H9 (cell line): ENCODE results near the gene DLG2. TPM values are rescaled to one million over a fixed set of nuclear protein-coding genes. Genes with fewer than 3 reads are reported as not detected.

Experiments used
- DNase-seq: peaks from one replicate; pipeline ENCODE4 v3.0.0-alpha.2; 2017
- H2AFZ ChIP-seq: one replicate; pipeline ENCODE4 v1.6.1; 2013; ENCODE audit warnings: mild to moderate bottlenecking, low read length, control low read depth, moderate library complexity
- H2AK5ac ChIP-seq: 2 replicates; pipeline ENCODE4 v1.6.1; 2013; ENCODE audit warnings: low read length, control low read depth, mixed read lengths; ENCODE audit not compliant: insufficient read length
- H2BK120ac ChIP-seq: one replicate; pipeline ENCODE4 v1.6.1; 2013; ENCODE audit warnings: low read depth, mild to moderate bottlenecking, low read length, control low read depth, inconsistent platforms; ENCODE audit not compliant: poor library complexity, severe bottlenecking
- H2BK12ac ChIP-seq: 2 replicates; pipeline ENCODE4 v1.6.1; 2013; ENCODE audit warnings: low read length, control low read depth, mixed read lengths, low read depth; ENCODE audit not compliant: insufficient read length
- H2BK15ac ChIP-seq: 2 replicates; pipeline ENCODE4 v1.6.1; 2013; ENCODE audit warnings: low read depth, low read length, control low read depth
- H2BK20ac ChIP-seq: one replicate; pipeline ENCODE4 v1.6.1; 2013; ENCODE audit warnings: low read depth, mild to moderate bottlenecking, low read length, control low read depth, inconsistent platforms; ENCODE audit not compliant: poor library complexity, severe bottlenecking
- H2BK5ac ChIP-seq: 2 replicates; pipeline ENCODE4 v1.6.1; 2013; ENCODE audit warnings: low read length, control low read depth, mixed read lengths; ENCODE audit not compliant: insufficient read length
- H3K14ac ChIP-seq: 2 replicates; pipeline ENCODE4 v1.6.1; 2013; ENCODE audit warnings: low read length, control low read depth; ENCODE audit not compliant: insufficient read depth
- H3K18ac ChIP-seq: 2 replicates; pipeline ENCODE4 v1.6.1; 2013; ENCODE audit warnings: low read depth, mild to moderate bottlenecking, mixed read lengths, low read length, control low read depth; ENCODE audit not compliant: insufficient read length
- H3K23ac ChIP-seq: 2 replicates; pipeline ENCODE4 v1.6.1; 2013; ENCODE audit warnings: low read length, control low read depth, mixed read lengths, low read depth; ENCODE audit not compliant: insufficient read length
- H3K23me2 ChIP-seq: 2 replicates; pipeline ENCODE4 v1.6.1; 2013; ENCODE audit warnings: low read depth, mild to moderate bottlenecking, mixed read lengths, low read length, control low read depth; ENCODE audit not compliant: insufficient read length, poor library complexity, severe bottlenecking
- H3K27ac ChIP-seq: 2 replicates; pipeline ENCODE4 v1.5.1; 2013; ENCODE audit warnings: low read length, control low read depth, mixed read lengths, low read depth; ENCODE audit not compliant: insufficient read length
- H3K27me3 ChIP-seq: 2 replicates; pipeline ENCODE4 v1.6.1; 2013; ENCODE audit warnings: low read length, control low read depth, inconsistent platforms; ENCODE audit not compliant: insufficient read depth
- H3K4ac ChIP-seq: 2 replicates; pipeline ENCODE4 v1.6.1; 2013; ENCODE audit warnings: low read depth, mild to moderate bottlenecking, control low read depth, inconsistent platforms, low read length, moderate library complexity
- H3K4me1 ChIP-seq: 2 replicates; pipeline ENCODE4 v1.6.1; 2013; ENCODE audit warnings: low read length, control low read depth, inconsistent platforms; ENCODE audit not compliant: insufficient read depth
- H3K4me2 ChIP-seq: 2 replicates; pipeline ENCODE4 v1.6.1; 2013; ENCODE audit warnings: low read length, control low read depth, mixed read lengths; ENCODE audit not compliant: insufficient read length, insufficient read depth
- H3K56ac ChIP-seq: 2 replicates; pipeline ENCODE4 v1.6.1; 2013; ENCODE audit warnings: low read depth, mild to moderate bottlenecking, mixed read lengths, low read length, control low read depth; ENCODE audit not compliant: insufficient read length
- H3K79me1 ChIP-seq: 2 replicates; pipeline ENCODE4 v1.6.1; 2013; ENCODE audit warnings: low read depth, mild to moderate bottlenecking, moderate library complexity, low read length, control low read depth, inconsistent platforms; ENCODE audit not compliant: insufficient read depth, poor library complexity, severe bottlenecking
- H3K79me2 ChIP-seq: 2 replicates; pipeline ENCODE4 v1.6.1; 2013; ENCODE audit warnings: low read length, control low read depth, inconsistent platforms; ENCODE audit not compliant: insufficient read depth
- H3K9ac ChIP-seq: 2 replicates; pipeline ENCODE4 v1.6.1; 2013; ENCODE audit warnings: low read length, control low read depth, mixed read lengths; ENCODE audit not compliant: insufficient read length; ENCODE audit errors: extremely low read depth
- H3K9me3 ChIP-seq: one replicate; pipeline ENCODE4 v1.6.1; 2013; ENCODE audit warnings: low read depth, low read length, inconsistent platforms; ENCODE audit not compliant: control insufficient read depth
- H3T11ph ChIP-seq: one replicate; pipeline ENCODE4 v1.6.1; 2013; ENCODE audit warnings: mild to moderate bottlenecking, low read length, control low read depth, inconsistent platforms
- H4K20me1 ChIP-seq: one replicate; pipeline ENCODE4 v1.6.1; 2013; ENCODE audit not compliant: control insufficient read depth, insufficient read length, insufficient read depth
- H4K5ac ChIP-seq: 2 replicates; pipeline ENCODE4 v1.6.1; 2013; ENCODE audit warnings: low read depth, mild to moderate bottlenecking, mixed read lengths, low read length, control low read depth; ENCODE audit not compliant: insufficient read length
- H4K8ac ChIP-seq: replicated peaks from 2 replicates; pipeline ENCODE4 v1.6.1; 2013; ENCODE audit warnings: low read length, control low read depth, mixed read lengths, low read depth; ENCODE audit not compliant: insufficient read length
- H4K91ac ChIP-seq: 2 replicates; pipeline ENCODE4 v1.6.1; 2013; ENCODE audit warnings: low read depth, mild to moderate bottlenecking, moderate library complexity, mixed read lengths, low read length, control low read depth; ENCODE audit not compliant: insufficient read length
- H3K27ac Mint-ChIP-seq, 3 experiments: 2 replicates in 2 of 3; 3 replicates in 1 of 3; pipeline ENCODE4 v1.8.0; 2020 to 2021; ENCODE audit warnings: mixed read lengths in 3 of 3, mild to moderate bottlenecking in 1 of 3, moderate library complexity in 1 of 3
- H3K27me3 Mint-ChIP-seq: 2 replicates; pipeline ENCODE4 v1.8.0; 2021; ENCODE audit warnings: low read depth, mild to moderate bottlenecking, moderate library complexity, mixed read lengths
- H3K36me3 Mint-ChIP-seq, 3 experiments: 2 replicates in 2 of 3; 3 replicates in 1 of 3; pipeline ENCODE4 v1.8.0; 2020 to 2021; ENCODE audit warnings: low read depth in 3 of 3, mixed read lengths in 3 of 3; ENCODE audit not compliant: insufficient read depth in 1 of 3
- H3K4me1 Mint-ChIP-seq, 2 experiments: 2 replicates each; pipeline ENCODE4 v1.8.0; 2020; ENCODE audit warnings: mixed read lengths in 2 of 2
- H3K4me3 Mint-ChIP-seq, 2 experiments: 2 replicates in 1 of 2; 3 replicates in 1 of 2; pipeline ENCODE4 v1.8.0; 2020 to 2021; ENCODE audit warnings: mild to moderate bottlenecking in 2 of 2, mixed read lengths in 2 of 2, moderate library complexity in 1 of 2
- H3K9me3 Mint-ChIP-seq, 2 experiments: 2 replicates in 1 of 2; 3 replicates in 1 of 2; pipeline ENCODE4 v1.8.0; 2020; ENCODE audit warnings: mild to moderate bottlenecking in 2 of 2, mixed read lengths in 2 of 2, moderate library complexity in 1 of 2
- CTCF ChIP-seq: fragments of 200-600 bp; sonication (generic); conservative IDR thresholded peaks from 3 replicates; pipeline ENCODE4 v1.8.0; 2021; ENCODE audit warnings: antibody characterized with exemption, mild to moderate bottlenecking
- total RNA-seq: library from RNA; stranded (reverse); gene quantifications from 2 replicates; pipeline ENCODE4 v1.2.1, GENCODE V29; 2021

Gene DLG2
- total RNA-seq, 1 experiment from 2014 or later, result 8.0 TPM

GRCh38 chr11:83540728-83541127 lies 2086.4 kb downstream of the DLG2 start:
- Histone ChIP-seq H2BK15ac (no peak overlapping the region), H3T11ph (no peak overlapping the region), H2AK5ac (no peak overlapping the region), H3K14ac (no peak overlapping the region), H3K9me3 (no peaks in the 10 kb centered on the region), H3K4ac (no peak overlapping the region), H3K18ac (no peak overlapping the region), H4K5ac (no peak overlapping the region), H2BK5ac (no peak overlapping the region), H3K4me1 (peaks cover 3% of the 10 kb centered on the region; the same call in 1 of the 2 replicates), H2AFZ (no peak overlapping the region), H4K91ac (no peak overlapping the region), H3K4me2 (no peak overlapping the region), H2BK20ac (no peak overlapping the region), H3K27ac (no peak overlapping the region), H2BK12ac (no peak overlapping the region), H4K8ac (no peak overlapping the region), H4K20me1 (no peaks in the 10 kb centered on the region), H2BK120ac (no peak overlapping the region), H3K9ac (no peak overlapping the region), H3K23ac (no peak overlapping the region), H3K27me3 (no peaks in the 10 kb centered on the region), H3K79me2 (no peaks in the 10 kb centered on the region), H3K23me2 (no peaks in the 10 kb centered on the region), H3K56ac (no peak overlapping the region), H3K79me1 (no peaks in the 10 kb centered on the region)
- Mint-ChIP-seq H3K27me3 (no peaks in the 10 kb centered on the region; the same call in none of the 2 replicates), H3K27ac (no peak overlapping the region), H3K4me1 (peaks cover 9 to 10% of the 10 kb centered on the region in 2 experiments), H3K4me3 (no peak overlapping the region), H3K9me3 (no peaks in the 10 kb centered on the region), H3K36me3 (no peaks in the 10 kb centered on the region)
- DNase-seq, result no peak
- TF ChIP-seq CTCF, result no peak
